ENCODE measurements around the gene ZBTB16. TPM values are rescaled to one million over a fixed set of nuclear protein-coding genes. Genes with fewer than 3 reads are reported as not detected.

ZBTB16 gene
- total RNA-seq, 2 donors from 2014 or later: 3.3 to 4.0 TPM

- ATAC-seq (replicated peaks in 1 of 2): no peak
- no peaks in the 10 kb centered on the region for H3K9me3 Mint-ChIP-seq
- H3K36me3 Mint-ChIP-seq (ENCODE audit: insufficient read depth in 2 of 2): no peaks in the 10 kb centered on the region
- no peak overlapping the region for H3K4me3 Mint-ChIP-seq
- no peaks in the 10 kb centered on the region for H3K27me3 Mint-ChIP-seq (ENCODE audit: low read depth)
- DNase-seq: no peak
- no peaks in the 10 kb centered on the region for H3K4me1 Mint-ChIP-seq (ENCODE audit: low read depth)
- no peak overlapping the region for H3K27ac Mint-ChIP-seq
Observed at GRCh38 chr11:114196997-114197703, 137.6 kb downstream of the ZBTB16 start.

GRCh38 chr11:114197799-114198500 is 138.4 kb downstream of the ZBTB16 start:
- DNase-seq: no peak
- Mint-ChIP-seq H3K4me1 (ENCODE audit: low read depth) (no peaks in the 10 kb centered on the region), H3K9me3 (no peaks in the 10 kb centered on the region), H3K27ac (no peak overlapping the region), H3K27me3 (ENCODE audit: low read depth) (no peaks in the 10 kb centered on the region), H3K36me3 (ENCODE audit: insufficient read depth in 2 of 2) (no peaks in the 10 kb centered on the region), H3K4me3 (no peak overlapping the region)
- no peak for ATAC-seq (replicated peaks in 1 of 2)

- Mint-ChIP-seq H3K9me3 (no peaks in the 10 kb centered on the region), H3K36me3 (ENCODE audit: insufficient read depth in 2 of 2) (no peaks in the 10 kb centered on the region), H3K27me3 (ENCODE audit: low read depth) (no peaks in the 10 kb centered on the region), H3K4me3 (no peak overlapping the region), H3K4me1 (ENCODE audit: low read depth) (no peaks in the 10 kb centered on the region), H3K27ac (no peak overlapping the region)
- ATAC-seq (replicated peaks in 1 of 2) (no peak), DNase-seq (no peak)
Observed at GRCh38 chr11:114199051-114199450, 139.5 kb downstream of the ZBTB16 start.

- no peak for DNase-seq
- Mint-ChIP-seq H3K27me3 (ENCODE audit: low read depth) (no peaks in the 10 kb centered on the region), H3K27ac (no peak overlapping the region), H3K36me3 (ENCODE audit: insufficient read depth in 2 of 2) (no peaks in the 10 kb centered on the region), H3K4me1 (ENCODE audit: low read depth) (no peaks in the 10 kb centered on the region), H3K4me3 (no peak overlapping the region), H3K9me3 (no peaks in the 10 kb centered on the region)
- ATAC-seq (replicated peaks in 1 of 2): no peak
Observed at GRCh38 chr11:114200351-114201133, 141.0 kb downstream of the ZBTB16 start.

GRCh38 chr11:114201219-114201618 is 141.7 kb downstream of the ZBTB16 start:
- Mint-ChIP-seq H3K4me1 (ENCODE audit: low read depth) (no peaks in the 10 kb centered on the region), H3K4me3 (no peak overlapping the region), H3K27ac (no peak overlapping the region), H3K9me3 (no peaks in the 10 kb centered on the region), H3K27me3 (ENCODE audit: low read depth) (no peaks in the 10 kb centered on the region), H3K36me3 (ENCODE audit: insufficient read depth in 2 of 2) (no peaks in the 10 kb centered on the region)
- no peak for ATAC-seq (replicated peaks in 1 of 2)
- DNase-seq: no peak

GRCh38 chr11:114202011-114202609 is 142.6 kb downstream of the ZBTB16 start:
- Mint-ChIP-seq H3K27me3 (ENCODE audit: low read depth) (no peaks in the 10 kb centered on the region), H3K4me3 (no peak overlapping the region), H3K27ac (no peak overlapping the region), H3K36me3 (ENCODE audit: insufficient read depth in 2 of 2) (no peaks in the 10 kb centered on the region), H3K4me1 (ENCODE audit: low read depth) (no peaks in the 10 kb centered on the region), H3K9me3 (no peaks in the 10 kb centered on the region)
- DNase-seq (no peak), ATAC-seq (replicated peaks in 1 of 2) (no peak)

- ATAC-seq (replicated peaks in 1 of 2) (no peak), DNase-seq (no peak)
- Mint-ChIP-seq H3K27ac (no peak overlapping the region), H3K27me3 (ENCODE audit: low read depth) (no peaks in the 10 kb centered on the region), H3K9me3 (no peaks in the 10 kb centered on the region), H3K4me1 (ENCODE audit: low read depth) (peaks cover 17% of the 10 kb centered on the region), H3K36me3 (ENCODE audit: insufficient read depth in 2 of 2) (no peaks in the 10 kb centered on the region), H3K4me3 (no peak overlapping the region)
Observed at GRCh38 chr11:114207096-114207495, 147.6 kb downstream of the ZBTB16 start.

- DNase-seq (peak; percentile 18 to 22), ATAC-seq (replicated peaks in 1 of 2) (peak; percentile 97 to 99)
- Mint-ChIP-seq H3K9me3 (no peaks in the 10 kb centered on the region), H3K36me3 (ENCODE audit: insufficient read depth in 2 of 2) (no peaks in the 10 kb centered on the region), H3K27ac (peak overlapping the region; percentile 68), H3K27me3 (ENCODE audit: low read depth) (no peaks in the 10 kb centered on the region), H3K4me1 (ENCODE audit: low read depth) (peaks cover 17% of the 10 kb centered on the region), H3K4me3 (peak overlapping the region in 1 of 2 donors; percentile 41)
Observed at GRCh38 chr11:114208377-114208776, 148.9 kb downstream of the ZBTB16 start.

GRCh38 chr11:114209343-114209742 is 149.8 kb downstream of the ZBTB16 start:
- H3K4me1 Mint-ChIP-seq (ENCODE audit: low read depth): peaks cover 17% of the 10 kb centered on the region
- H3K27ac Mint-ChIP-seq: no peak overlapping the region
- ATAC-seq (replicated peaks in 1 of 2): no peak
- H3K9me3 Mint-ChIP-seq: no peaks in the 10 kb centered on the region
- DNase-seq: no peak
- H3K36me3 Mint-ChIP-seq (ENCODE audit: insufficient read depth in 2 of 2): no peaks in the 10 kb centered on the region
- no peak overlapping the region for H3K4me3 Mint-ChIP-seq
- H3K27me3 Mint-ChIP-seq (ENCODE audit: low read depth): no peaks in the 10 kb centered on the region

- Mint-ChIP-seq H3K4me3 (no peak overlapping the region), H3K4me1 (ENCODE audit: low read depth) (peaks cover 17% of the 10 kb centered on the region), H3K27me3 (ENCODE audit: low read depth) (no peaks in the 10 kb centered on the region), H3K9me3 (no peaks in the 10 kb centered on the region), H3K27ac (no peak overlapping the region), H3K36me3 (ENCODE audit: insufficient read depth in 2 of 2) (no peaks in the 10 kb centered on the region)
- ATAC-seq (replicated peaks in 1 of 2): no peak
- DNase-seq: no peak
Observed at GRCh38 chr11:114209904-114210303, 150.4 kb downstream of the ZBTB16 start.

- no peaks in the 10 kb centered on the region for H3K9me3 Mint-ChIP-seq
- no peaks in the 10 kb centered on the region for H3K36me3 Mint-ChIP-seq (ENCODE audit: insufficient read depth in 2 of 2)
- ATAC-seq (replicated peaks in 1 of 2): no peak
- no peak overlapping the region for H3K27ac Mint-ChIP-seq
- peaks cover 20% of the 10 kb centered on the region for H3K4me1 Mint-ChIP-seq (ENCODE audit: low read depth)
- DNase-seq: no peak
- H3K27me3 Mint-ChIP-seq (ENCODE audit: low read depth): no peaks in the 10 kb centered on the region
- no peak overlapping the region for H3K4me3 Mint-ChIP-seq
Observed at GRCh38 chr11:114211444-114212121, 152.1 kb downstream of the ZBTB16 start.

- no peak for ATAC-seq (replicated peaks in 1 of 2)
- Mint-ChIP-seq H3K4me1 (ENCODE audit: low read depth) (peaks cover 17% of the 10 kb centered on the region), H3K27me3 (ENCODE audit: low read depth) (no peaks in the 10 kb centered on the region), H3K36me3 (ENCODE audit: insufficient read depth in 2 of 2) (no peaks in the 10 kb centered on the region), H3K27ac (no peak overlapping the region), H3K9me3 (no peaks in the 10 kb centered on the region), H3K4me3 (no peak overlapping the region)
- no peak for DNase-seq
Observed at GRCh38 chr11:114213622-114214021, 154.1 kb downstream of the ZBTB16 start.
